Ascending aorta (tissue), 2 donors: ENCODE results near the gene ATP8A2. TPM values are rescaled to one million over a fixed set of nuclear protein-coding genes. Genes with fewer than 3 reads are reported as not detected.

Source experiments
- DNase-seq, 2 donors: peaks; one replicate each; pipeline ENCODE4 v3.0.0-alpha.2; 2019; ENCODE audit warnings: low spot score in 2 of 2
- H3K27ac ChIP-seq, 2 donors: fragments of 200-600 bp; sonication (generic); one replicate each; pipeline ENCODE4 v1.5.1; 2016 to 2017; ENCODE audit warnings: mild to moderate bottlenecking in 1 of 2
- H3K27me3 ChIP-seq: fragments of 200-600 bp; sonication (generic); one replicate; pipeline ENCODE4 v1.5.1; 2017
- H3K36me3 ChIP-seq, 2 donors: fragments of 200-600 bp; sonication (generic); one replicate each; pipeline ENCODE4 v1.5.1; 2016
- H3K4me1 ChIP-seq, 2 donors: fragments of 200-600 bp; sonication (generic); one replicate each; pipeline ENCODE4 v1.5.1; 2016 to 2017; ENCODE audit warnings: mild to moderate bottlenecking in 1 of 2
- H3K4me3 ChIP-seq, 2 donors: fragments of 200-600 bp; sonication (generic); one replicate each; pipeline ENCODE4 v1.5.1; 2016 to 2017; ENCODE audit warnings: mild to moderate bottlenecking in 1 of 2
- H3K9me3 ChIP-seq, 2 donors: fragments of 200-600 bp; sonication (generic); one replicate each; pipeline ENCODE4 v1.5.1; 2016
- CTCF ChIP-seq, 3 experiments: fragments of 200-600 bp in 2 of 3; fragments of 450-650 bp in 1 of 3; sonication (generic) in 2 of 3; IDR thresholded peaks; one replicate each; pipeline ENCODE4 v1.5.1; 2016 to 2019; ENCODE audit warnings: antibody characterized with exemption in 3 of 3, mild to moderate bottlenecking in 1 of 3, moderate library complexity in 1 of 3
- intact Hi-C: fragments of 100-400 bp; cut with DNase I; formaldehyde crosslinking; loops from one replicate; pipeline ENCODE4 v1.15.1; 2023
- total RNA-seq: library from RNA; depleted of rRNA; stranded (reverse); fragments of >200 nt; gene quantifications from one replicate; pipeline ENCODE4 v1.1.0, GENCODE V29; 2016

Gene ATP8A2
- total RNA-seq, 1 donor from 2014 or later = under 0.01 TPM

GRCh38 chr13:25873242-25873612, 501.5 kb downstream of the ATP8A2 start:
- intact Hi-C loops = no loop called here
- no peaks in the 10 kb centered on the region for H3K36me3 ChIP-seq
- H3K9me3 ChIP-seq = no peaks in the 10 kb centered on the region
- H3K27ac ChIP-seq = no peak overlapping the region
- no peaks in the 10 kb centered on the region for H3K4me1 ChIP-seq
- H3K4me3 ChIP-seq = no peak overlapping the region
- TF ChIP-seq CTCF (IDR thresholded peaks at IDR 0.05) = no peak
- no peak for DNase-seq
- no peaks in the 10 kb centered on the region for H3K27me3 ChIP-seq

GRCh38 chr13:25874064-25874737, 502.4 kb downstream of the ATP8A2 start:
- Histone ChIP-seq H3K27me3 (no peaks in the 10 kb centered on the region), H3K4me1 (no peaks in the 10 kb centered on the region), H3K27ac (no peak overlapping the region), H3K36me3 (no peaks in the 10 kb centered on the region), H3K4me3 (no peak overlapping the region), H3K9me3 (no peaks in the 10 kb centered on the region)
- intact Hi-C loops = no loop called here
- DNase-seq = no peak
- TF ChIP-seq CTCF (IDR thresholded peaks at IDR 0.05) = no peak

GRCh38 chr13:25874907-25875306, 503.1 kb downstream of the ATP8A2 start:
- intact Hi-C loops = no loop called here
- no peak overlapping the region for H3K27ac ChIP-seq
- no peaks in the 10 kb centered on the region for H3K9me3 ChIP-seq
- no peak for DNase-seq
- no peaks in the 10 kb centered on the region for H3K27me3 ChIP-seq
- H3K4me1 ChIP-seq = no peaks in the 10 kb centered on the region
- H3K4me3 ChIP-seq = no peak overlapping the region
- H3K36me3 ChIP-seq = no peaks in the 10 kb centered on the region
- TF ChIP-seq CTCF (IDR thresholded peaks at IDR 0.05) = no peak

- Histone ChIP-seq H3K4me3 (no peak overlapping the region), H3K27me3 (no peaks in the 10 kb centered on the region), H3K36me3 (no peaks in the 10 kb centered on the region), H3K9me3 (no peaks in the 10 kb centered on the region), H3K4me1 (no peaks in the 10 kb centered on the region), H3K27ac (no peak overlapping the region)
- no peak for TF ChIP-seq CTCF (IDR thresholded peaks at IDR 0.05)
- DNase-seq = no peak
- intact Hi-C loops = no loop called here
Observed at GRCh38 chr13:25876247-25876646, 504.5 kb downstream of the ATP8A2 start.

GRCh38 chr13:25879466-25879865, 507.7 kb downstream of the ATP8A2 start:
- Histone ChIP-seq H3K9me3 (no peaks in the 10 kb centered on the region), H3K4me3 (no peak overlapping the region), H3K27ac (no peak overlapping the region), H3K4me1 (no peaks in the 10 kb centered on the region), H3K36me3 (no peaks in the 10 kb centered on the region), H3K27me3 (no peaks in the 10 kb centered on the region)
- TF ChIP-seq CTCF (IDR thresholded peaks at IDR 0.05) = no peak
- DNase-seq = no peak
- intact Hi-C loops = no loop called here
